ENCODE measurements around the gene TSPYL1.
"Not testable (repeated sequence)": the region's sequence is repeated elsewhere in the genome, so short reads cannot be mapped to it uniquely, and the experiment has no call there.

The TSPYL1 gene

DNA sequence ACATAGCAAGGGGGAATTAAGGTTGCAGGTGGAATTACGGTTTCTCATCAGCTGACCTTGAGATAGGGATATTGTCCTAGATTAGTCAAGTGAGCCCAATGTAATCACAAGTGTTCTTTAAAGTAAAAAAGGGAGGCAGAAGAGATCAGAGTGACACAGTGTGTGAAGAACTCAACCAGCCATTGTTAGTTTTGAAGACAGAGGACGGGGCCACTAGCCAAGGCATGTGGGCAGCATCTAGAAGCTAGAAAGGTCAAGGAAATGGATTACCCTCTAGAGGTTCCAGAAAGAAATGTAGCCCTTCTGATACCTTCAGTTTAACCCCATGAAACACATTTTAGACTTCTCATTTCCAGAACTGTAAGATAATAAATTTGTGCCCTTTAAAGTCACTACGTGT is 18.5 kb upstream of the TSPYL1 start:
- no peaks in the 10 kb centered on the region for H3K4me1 ChIP-seq (ENCODE audit: control insufficient read depth, insufficient read depth, low read length, poor library complexity, severe bottlenecking)
- 84 to 95% methylated on average over 2 of the region's 3 CpGs for WGBS, 2 experiments (ENCODE audit: insufficient coverage in 2 of 2)

DNA sequence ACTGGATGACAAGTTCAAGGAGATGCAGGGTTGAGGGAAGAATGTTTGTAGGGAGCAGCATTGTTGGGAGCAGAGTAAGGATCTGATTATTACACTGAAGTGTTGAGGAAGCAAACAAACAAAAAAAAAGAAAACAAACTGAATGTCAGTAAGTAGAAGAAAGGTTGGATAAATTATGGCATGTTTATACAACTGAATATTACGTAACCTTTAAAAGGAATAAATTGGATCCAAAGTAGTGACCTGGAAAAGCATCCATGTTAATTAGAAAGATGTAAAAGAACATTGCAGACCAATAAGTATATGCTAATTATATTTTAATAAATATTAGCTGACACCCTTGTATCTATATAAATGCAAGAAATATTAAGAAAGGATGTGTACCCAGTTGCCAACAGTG is 12.8 kb upstream of the TSPYL1 start:
- 80 to 100% methylated on average over 1 of the region's 1 CpG for WGBS, 2 experiments (ENCODE audit: insufficient coverage in 2 of 2)
- Histone ChIP-seq H3K27ac (ENCODE audit: low read depth, low read length, severe bottlenecking) (no peak overlapping the region), H3K4me1 (ENCODE audit: control insufficient read depth, insufficient read depth, low read length, poor library complexity, severe bottlenecking) (no peaks in the 10 kb centered on the region), H3K9me3 (ENCODE audit: control insufficient read depth, low read length) (no peaks in the 10 kb centered on the region), H3K36me3 (ENCODE audit: control insufficient read depth, insufficient read depth, low read length) (no peaks in the 10 kb centered on the region), H3K4me3 (ENCODE audit: extremely low read depth, insufficient read depth, low read length, poor library complexity, severe bottlenecking) (no peak overlapping the region)

More for the DNA sequence above, 18.5 kb upstream of the TSPYL1 start:
- Histone ChIP-seq H3K27ac (ENCODE audit: low read depth, low read length, severe bottlenecking) (no peak overlapping the region), H3K4me3 (ENCODE audit: extremely low read depth, insufficient read depth, low read length, poor library complexity, severe bottlenecking) (no peak overlapping the region), H3K36me3 (ENCODE audit: control insufficient read depth, insufficient read depth, low read length) (no peaks in the 10 kb centered on the region), H3K9me3 (ENCODE audit: control insufficient read depth, low read length) (peaks cover 6% of the 10 kb centered on the region)

DNA sequence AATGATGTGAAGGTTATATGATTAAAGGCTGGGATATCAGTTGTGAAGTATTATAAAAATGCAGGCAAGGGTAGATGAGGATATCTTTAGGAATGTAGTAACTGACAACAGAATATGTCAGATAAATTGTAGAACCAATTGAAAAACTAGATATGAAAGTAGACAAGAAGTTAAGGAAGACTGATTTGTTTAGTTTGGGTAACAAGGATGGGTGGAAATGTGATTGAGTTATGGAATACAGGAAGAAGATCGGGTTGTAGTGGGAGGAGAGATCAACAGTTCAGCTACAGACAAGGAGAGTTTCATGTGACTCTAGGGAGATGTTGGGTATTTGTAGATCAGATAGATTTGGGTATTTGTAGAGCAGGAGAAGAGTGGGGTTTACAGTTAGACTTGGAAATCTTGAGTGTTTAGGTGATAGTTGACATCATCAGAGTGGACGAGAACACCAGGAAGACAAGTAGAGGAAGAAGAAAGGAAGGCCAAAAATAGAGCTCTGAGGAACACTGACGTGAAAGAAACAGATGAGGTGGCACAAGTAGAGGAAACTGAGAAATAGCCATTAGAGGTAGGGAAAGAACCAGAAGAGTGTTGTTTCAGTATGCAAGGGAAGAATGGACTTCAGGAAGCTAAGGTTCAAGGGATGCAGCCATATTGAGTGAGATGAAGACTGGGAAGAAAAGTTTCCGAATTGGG is 12.1 kb upstream of the TSPYL1 start:
- Histone ChIP-seq H3K4me1 (ENCODE audit: control insufficient read depth, insufficient read depth, low read length, poor library complexity, severe bottlenecking) (no peaks in the 10 kb centered on the region), H3K27ac (ENCODE audit: low read depth, low read length, severe bottlenecking) (no peak overlapping the region), H3K9me3 (ENCODE audit: control insufficient read depth, low read length) (no peaks in the 10 kb centered on the region), H3K4me3 (ENCODE audit: extremely low read depth, insufficient read depth, low read length, poor library complexity, severe bottlenecking) (no peak overlapping the region), H3K36me3 (ENCODE audit: control insufficient read depth, insufficient read depth, low read length) (no peaks in the 10 kb centered on the region)
- WGBS, 2 experiments (ENCODE audit: insufficient coverage in 2 of 2) = 91 to 94% methylated on average over 4 of the region's 4 CpGs

DNA sequence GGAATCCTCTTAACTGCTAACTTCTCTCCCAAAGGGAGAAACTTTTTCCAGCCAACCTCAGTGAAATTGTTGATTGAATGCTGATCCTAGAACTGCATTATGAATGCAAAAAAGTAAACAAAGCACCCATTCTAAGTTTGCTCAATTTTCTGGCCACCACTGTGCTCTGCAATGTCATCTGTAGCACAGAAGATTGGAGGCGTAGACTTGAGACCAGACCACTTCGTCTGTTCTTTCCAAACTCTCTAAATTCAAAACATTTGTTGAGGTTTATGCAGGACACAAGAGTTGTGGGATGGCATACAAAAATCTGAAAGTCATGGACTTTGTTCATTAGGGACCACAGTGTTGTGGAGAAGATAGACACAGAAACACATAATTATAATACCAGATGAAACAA is 11.1 kb upstream of the TSPYL1 start:
- WGBS, 2 experiments (ENCODE audit: insufficient coverage in 2 of 2) = 88 to 100% methylated on average over 1 of the region's 2 CpGs
- Histone ChIP-seq H3K4me3 (ENCODE audit: extremely low read depth, insufficient read depth, low read length, poor library complexity, severe bottlenecking) (no peak overlapping the region), H3K4me1 (ENCODE audit: control insufficient read depth, insufficient read depth, low read length, poor library complexity, severe bottlenecking) (no peaks in the 10 kb centered on the region), H3K9me3 (ENCODE audit: control insufficient read depth, low read length) (no peaks in the 10 kb centered on the region), H3K36me3 (ENCODE audit: control insufficient read depth, insufficient read depth, low read length) (no peaks in the 10 kb centered on the region), H3K27ac (ENCODE audit: low read depth, low read length, severe bottlenecking) (no peak overlapping the region)

DNA sequence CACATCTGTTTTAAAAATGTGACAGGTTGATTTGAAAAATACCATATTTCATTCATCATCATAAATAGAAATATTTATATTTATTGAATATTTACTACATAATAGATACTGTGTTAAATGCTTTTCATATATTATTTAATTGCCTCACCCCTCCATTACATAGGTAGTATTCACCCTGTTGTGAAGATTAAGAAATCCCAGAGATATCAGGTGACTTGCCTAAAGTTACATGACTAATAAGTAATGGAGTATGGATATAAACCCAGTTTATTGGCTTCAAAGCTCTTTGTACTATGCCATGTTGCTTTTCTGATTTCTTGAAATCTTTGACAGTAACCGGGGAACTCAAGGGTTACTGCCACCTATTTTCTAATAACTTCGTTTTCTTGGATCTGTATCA is 10.1 kb upstream of the TSPYL1 start:
- H3K9me3 ChIP-seq (ENCODE audit: control insufficient read depth, low read length) = no peaks in the 10 kb centered on the region
- WGBS, 2 experiments (ENCODE audit: insufficient coverage in 2 of 2) = 80 to 89% methylated on average over 1 to 2 of the region's 2 CpGs
- no peak overlapping the region for H3K4me3 ChIP-seq (ENCODE audit: extremely low read depth, insufficient read depth, low read length, poor library complexity, severe bottlenecking)
- no peaks in the 10 kb centered on the region for H3K36me3 ChIP-seq (ENCODE audit: control insufficient read depth, insufficient read depth, low read length)
- no peaks in the 10 kb centered on the region for H3K4me1 ChIP-seq (ENCODE audit: control insufficient read depth, insufficient read depth, low read length, poor library complexity, severe bottlenecking)
- H3K27ac ChIP-seq (ENCODE audit: low read depth, low read length, severe bottlenecking) = no peak overlapping the region

DNA sequence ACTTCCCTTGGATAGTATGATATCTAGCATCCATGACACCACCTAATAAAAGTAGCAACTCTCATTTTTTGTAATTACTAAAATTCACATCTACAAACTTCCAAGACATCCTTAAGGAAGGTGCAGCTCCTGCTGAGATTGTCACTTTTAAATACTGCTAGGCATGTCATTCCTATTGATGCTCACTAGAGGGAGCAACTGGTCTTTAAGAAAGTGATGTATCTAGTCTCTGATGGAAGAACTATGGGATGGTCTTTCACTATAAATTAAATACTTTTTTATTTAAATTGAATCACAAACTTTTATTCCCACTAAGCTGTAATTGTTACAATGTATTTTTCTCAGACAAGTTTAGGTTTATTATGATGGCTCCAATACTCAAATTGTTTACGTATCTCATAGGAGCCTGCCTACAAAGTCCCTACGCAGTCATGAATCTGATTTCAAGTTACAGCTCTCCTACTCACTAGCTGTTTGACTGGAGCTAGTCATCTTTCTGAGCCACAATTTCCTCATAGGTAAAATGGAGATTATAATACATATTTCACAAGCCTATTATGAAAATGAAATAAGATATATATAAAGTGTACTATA is 8.1 kb upstream of the TSPYL1 start:
- H3K36me3 ChIP-seq (ENCODE audit: control insufficient read depth, insufficient read depth, low read length) = no peaks in the 10 kb centered on the region
- H3K9me3 ChIP-seq (ENCODE audit: control insufficient read depth, low read length) = no peaks in the 10 kb centered on the region
- H3K27ac ChIP-seq (ENCODE audit: low read depth, low read length, severe bottlenecking) = no peak overlapping the region
- H3K4me1 ChIP-seq (ENCODE audit: control insufficient read depth, insufficient read depth, low read length, poor library complexity, severe bottlenecking) = no peaks in the 10 kb centered on the region
- H3K4me3 ChIP-seq (ENCODE audit: extremely low read depth, insufficient read depth, low read length, poor library complexity, severe bottlenecking) = no peak overlapping the region
- no CpG with 5 or more reads among the region's 2 CpGs for WGBS, 2 experiments (ENCODE audit: insufficient coverage in 2 of 2)

DNA sequence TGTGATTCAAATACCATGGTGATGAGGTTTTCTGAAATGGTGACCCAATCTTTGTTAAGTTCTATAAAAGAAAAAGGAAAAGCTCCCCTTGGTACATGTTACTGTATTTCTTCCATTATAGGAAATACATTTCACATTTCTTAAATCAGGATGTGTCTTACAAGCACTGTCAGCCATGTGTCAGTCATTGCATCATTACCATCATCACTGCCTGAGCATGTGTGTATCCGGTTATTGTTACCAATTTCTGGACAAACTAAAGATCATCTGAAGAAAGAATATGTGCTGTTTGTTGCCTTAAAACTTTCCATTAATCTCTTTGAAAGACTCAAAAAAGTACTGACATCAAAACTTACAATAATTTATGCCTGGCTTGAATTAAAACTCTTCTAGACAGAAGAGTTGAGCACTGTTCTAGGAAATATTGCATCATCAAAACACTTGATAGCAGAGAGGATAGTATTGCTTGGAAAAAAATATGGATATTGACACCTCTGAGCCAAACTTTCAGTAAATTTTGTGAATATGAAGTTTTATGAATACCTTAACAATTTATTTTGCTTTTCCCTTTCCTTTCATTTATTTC is 7.1 kb upstream of the TSPYL1 start:
- no peaks in the 10 kb centered on the region for H3K4me1 ChIP-seq (ENCODE audit: control insufficient read depth, insufficient read depth, low read length, poor library complexity, severe bottlenecking)
- H3K27ac ChIP-seq (ENCODE audit: low read depth, low read length, severe bottlenecking) = no peak overlapping the region
- no peaks in the 10 kb centered on the region for H3K9me3 ChIP-seq (ENCODE audit: control insufficient read depth, low read length)
- no CpG with 5 or more reads among the region's 1 CpG for WGBS, 2 experiments (ENCODE audit: insufficient coverage in 2 of 2)
- no peaks in the 10 kb centered on the region for H3K36me3 ChIP-seq (ENCODE audit: control insufficient read depth, insufficient read depth, low read length)
- no peak overlapping the region for H3K4me3 ChIP-seq (ENCODE audit: extremely low read depth, insufficient read depth, low read length, poor library complexity, severe bottlenecking)

DNA sequence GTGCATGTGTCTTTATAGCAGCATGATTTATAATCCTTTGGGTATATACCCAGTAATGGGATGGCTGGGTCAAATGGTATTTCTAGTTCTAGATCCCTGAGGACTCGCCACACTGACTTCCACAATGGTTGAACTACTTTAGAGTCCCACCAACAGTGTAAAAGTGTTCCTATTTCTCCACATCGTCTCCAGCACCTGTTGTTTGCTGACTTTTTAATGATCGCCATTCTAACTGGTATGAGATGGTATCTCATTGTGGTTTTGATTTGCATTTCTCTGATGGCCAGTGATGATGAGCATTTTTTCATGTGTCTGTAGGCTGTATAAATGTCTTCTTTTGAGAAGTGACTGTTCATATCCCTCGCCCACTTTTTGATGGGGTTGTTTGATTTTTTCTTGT is 5.3 kb upstream of the TSPYL1 start:
- H3K4me1 ChIP-seq (ENCODE audit: control insufficient read depth, insufficient read depth, low read length, poor library complexity, severe bottlenecking); H3K27ac ChIP-seq (ENCODE audit: low read depth, low read length, severe bottlenecking); H3K4me3 ChIP-seq (ENCODE audit: extremely low read depth, insufficient read depth, low read length, poor library complexity, severe bottlenecking); H3K36me3 ChIP-seq (ENCODE audit: control insufficient read depth, insufficient read depth, low read length); H3K9me3 ChIP-seq (ENCODE audit: control insufficient read depth, low read length): not testable (repeated sequence)
- 90% methylated on average over 2 of the region's 4 CpGs; no CpG with 5 or more reads in 1 of the 2 experiments for WGBS, 2 experiments (ENCODE audit: insufficient coverage in 2 of 2)

DNA sequence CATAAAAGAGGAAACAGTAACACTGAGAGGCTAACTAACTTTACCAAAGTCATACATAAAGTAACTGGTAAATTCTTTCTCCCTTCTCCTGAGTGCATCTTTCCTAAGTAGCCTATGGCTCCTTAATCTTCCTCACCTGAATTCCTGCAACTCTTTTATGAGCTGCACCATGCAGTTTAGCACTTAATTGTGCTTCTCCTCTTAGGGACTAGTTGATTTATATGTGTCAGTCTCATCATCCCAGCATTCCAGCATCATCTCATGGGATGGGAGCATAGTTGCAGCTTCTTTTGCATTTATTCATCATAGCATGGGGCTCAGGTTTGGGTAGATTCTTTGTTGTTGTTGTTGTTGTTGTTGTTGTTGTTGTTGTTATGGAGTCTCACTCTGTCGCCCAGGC is 3.5 kb upstream of the TSPYL1 start:
- Histone ChIP-seq H3K4me3 (ENCODE audit: extremely low read depth, insufficient read depth, low read length, poor library complexity, severe bottlenecking) (no peak overlapping the region), H3K27ac (ENCODE audit: low read depth, low read length, severe bottlenecking) (no peak overlapping the region), H3K36me3 (ENCODE audit: control insufficient read depth, insufficient read depth, low read length) (peaks cover 8% of the 10 kb centered on the region), H3K4me1 (ENCODE audit: control insufficient read depth, insufficient read depth, low read length, poor library complexity, severe bottlenecking) (peaks cover 4% of the 10 kb centered on the region), H3K9me3 (ENCODE audit: control insufficient read depth, low read length) (no peaks in the 10 kb centered on the region)
- 71% methylated on average over 1 of the region's 1 CpG; no CpG with 5 or more reads in 1 of the 2 experiments for WGBS, 2 experiments (ENCODE audit: insufficient coverage in 2 of 2)

DNA sequence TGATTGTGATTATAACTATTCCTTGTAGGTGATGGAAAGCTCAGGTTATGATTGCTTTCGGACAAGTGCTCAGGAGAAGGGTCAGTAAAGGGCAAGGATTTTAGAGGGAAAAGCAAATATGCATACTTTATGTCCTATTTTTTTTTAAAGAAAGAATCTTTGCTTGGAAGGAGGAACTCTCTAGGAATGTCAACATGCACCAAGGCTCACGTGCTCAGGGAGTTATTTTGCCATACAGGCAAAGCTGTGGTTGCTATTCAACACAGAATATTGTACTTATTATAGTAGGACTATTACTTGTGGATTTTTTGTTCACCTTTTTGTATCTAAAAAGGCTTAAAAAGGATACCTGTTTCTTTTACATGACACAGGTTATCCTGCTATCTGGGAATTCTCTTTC is 3.0 kb upstream of the TSPYL1 start:
- peaks cover 13% of the 10 kb centered on the region for H3K36me3 ChIP-seq (ENCODE audit: control insufficient read depth, insufficient read depth, low read length)
- no CpG with 5 or more reads among the region's 2 CpGs for WGBS, 2 experiments (ENCODE audit: insufficient coverage in 2 of 2)

DNA sequence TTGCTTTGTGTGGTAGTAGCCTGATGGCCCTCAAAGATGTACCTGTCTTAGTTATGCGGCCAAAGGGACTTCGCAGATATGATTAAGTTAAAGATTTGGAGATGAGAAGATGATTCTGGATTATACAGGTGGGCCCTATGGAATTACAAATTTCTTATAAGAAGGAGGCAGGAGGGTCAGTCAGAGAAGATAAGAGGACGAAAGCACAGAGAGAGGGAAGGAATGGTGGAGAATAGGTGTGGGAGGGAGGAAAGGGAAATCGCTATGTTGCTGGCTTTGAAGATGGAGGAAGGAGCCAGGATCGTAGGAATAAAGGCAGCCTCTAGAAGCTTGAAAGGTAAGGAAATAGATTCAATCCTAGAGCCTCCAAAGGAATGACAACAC is 1.2 kb upstream of the TSPYL1 start:
- Histone ChIP-seq H3K36me3 (ENCODE audit: control insufficient read depth, insufficient read depth, low read length) (peaks cover 18% of the 10 kb centered on the region), H3K4me3 (ENCODE audit: extremely low read depth, insufficient read depth, low read length, poor library complexity, severe bottlenecking) (peak overlapping the region; percentile 88), H3K27ac (ENCODE audit: low read depth, low read length, severe bottlenecking) (no peak overlapping the region), H3K4me1 (ENCODE audit: control insufficient read depth, insufficient read depth, low read length, poor library complexity, severe bottlenecking) (peaks cover 8% of the 10 kb centered on the region), H3K9me3 (ENCODE audit: control insufficient read depth, low read length) (no peaks in the 10 kb centered on the region)
- 86 to 98% methylated on average over 4 to 5 of the region's 5 CpGs for WGBS, 2 experiments (ENCODE audit: insufficient coverage in 2 of 2)

More for the DNA sequence above, 3.0 kb upstream of the TSPYL1 start:
- H3K9me3 ChIP-seq (ENCODE audit: control insufficient read depth, low read length) = no peaks in the 10 kb centered on the region
- no peak overlapping the region for H3K4me3 ChIP-seq (ENCODE audit: extremely low read depth, insufficient read depth, low read length, poor library complexity, severe bottlenecking)
- no peak overlapping the region for H3K27ac ChIP-seq (ENCODE audit: low read depth, low read length, severe bottlenecking)
- H3K4me1 ChIP-seq (ENCODE audit: control insufficient read depth, insufficient read depth, low read length, poor library complexity, severe bottlenecking) = peaks cover 8% of the 10 kb centered on the region

All from mesodermal cell (in vitro differentiated cells).